Measurements from ENCODE around the gene PDE6A.

The PDE6A gene

DNA sequence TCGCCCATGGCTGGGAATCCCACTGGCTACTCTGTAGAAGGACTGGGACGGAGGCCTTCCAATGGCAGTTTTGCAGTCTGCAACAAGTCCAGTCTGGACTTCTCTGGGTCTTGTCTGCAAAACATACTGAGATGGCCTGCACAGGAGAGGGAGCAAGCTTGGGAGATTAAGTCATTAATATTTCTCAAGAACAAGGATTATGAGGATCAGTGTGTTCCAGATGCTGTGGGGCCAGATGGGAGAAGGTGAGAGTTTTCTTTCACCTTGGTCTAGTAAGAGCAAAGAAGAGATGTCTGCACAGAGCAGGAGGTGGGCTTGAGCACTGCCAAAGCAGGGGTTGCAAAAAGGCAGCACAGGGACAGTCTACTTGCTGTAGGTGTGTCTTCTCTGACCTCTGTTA is at the start of gene PDE6A:
PDE6A (minus strand) TSS at position 128 of the 400 bp plus-strand sequence; CDS start at position 8, 120 bp downstream.
- no peak for DNase-seq

DNA sequence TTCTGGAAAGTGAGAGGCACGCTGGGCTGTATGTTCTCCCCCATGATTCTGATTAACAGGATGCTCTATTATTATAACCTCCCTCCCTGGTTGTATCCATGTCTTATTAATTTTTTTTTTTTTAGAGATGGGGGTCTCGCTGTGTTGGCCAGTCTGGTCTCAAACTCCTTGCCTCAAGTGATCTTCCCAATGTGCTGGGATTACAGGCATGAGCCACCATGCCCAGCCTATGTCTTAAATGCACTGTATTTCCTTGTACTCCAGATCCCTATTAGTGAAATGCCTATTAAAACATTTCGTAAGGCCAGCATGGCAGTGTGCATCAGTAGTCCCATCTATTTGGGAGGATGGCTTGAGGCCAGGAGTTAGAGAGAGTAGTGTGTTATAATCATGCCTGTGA is 48.9 kb upstream of the PDE6A start:
- DNase-seq, result no peak

DNA sequence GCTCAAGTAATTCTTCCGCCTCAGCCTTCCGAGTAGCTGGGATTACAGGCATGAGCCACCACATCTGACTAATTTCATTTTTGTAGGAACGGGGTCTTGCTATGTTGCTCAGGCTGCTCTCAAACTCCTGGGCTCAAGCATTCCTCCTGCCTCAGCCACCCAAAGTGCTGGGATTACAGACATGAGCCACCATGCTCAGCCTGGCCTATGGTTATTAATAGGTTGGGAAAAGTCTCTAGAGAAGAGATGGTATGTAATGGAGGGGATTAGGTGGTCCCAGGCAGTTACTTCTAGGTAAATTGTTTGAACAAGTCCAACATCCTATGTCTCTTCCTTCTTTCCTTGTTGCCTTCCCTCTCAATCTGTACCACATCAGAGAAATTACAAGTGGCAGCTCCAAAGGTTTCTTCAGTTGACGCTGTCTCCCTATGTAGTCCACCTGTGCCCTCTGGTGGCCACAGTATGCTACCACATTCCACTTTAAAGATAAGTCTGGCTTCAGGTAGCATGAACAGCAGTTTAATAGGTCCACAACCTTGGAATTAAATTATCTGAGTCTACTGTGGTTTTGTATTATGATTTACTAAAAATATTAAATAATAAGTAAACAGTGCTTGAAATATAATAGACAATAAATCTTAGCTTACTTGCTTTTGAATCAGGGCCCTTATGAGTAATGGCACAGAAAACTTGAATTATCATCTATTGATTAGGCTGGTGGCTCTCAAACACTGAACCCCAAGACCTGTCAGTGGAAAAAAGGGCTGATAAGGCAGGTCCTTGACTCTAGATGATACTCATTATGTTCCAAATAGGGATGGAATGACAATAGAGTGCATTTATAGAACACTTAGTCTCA is 46.2 kb upstream of the PDE6A start:
- DNase-seq, result peak; percentile 39

DNA sequence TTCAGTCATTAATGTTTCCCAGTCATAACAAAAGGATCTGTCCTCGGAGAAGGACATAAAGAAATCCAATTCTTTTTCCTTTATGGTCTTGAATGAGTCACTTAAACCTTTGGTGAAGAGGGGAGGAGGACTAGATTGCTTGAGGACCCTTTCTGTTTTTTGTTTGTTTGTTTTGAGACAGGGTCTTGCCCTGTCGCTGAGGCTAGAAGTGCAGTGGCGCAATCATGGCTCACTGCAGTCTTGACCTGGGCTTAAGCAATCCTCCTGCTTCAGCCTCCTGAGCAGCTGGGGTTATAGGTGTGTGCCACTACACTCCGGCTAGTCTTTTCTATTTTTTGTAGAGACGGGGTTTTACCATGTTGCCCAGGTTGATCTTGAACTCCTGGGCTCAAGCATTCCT is 43.5 kb upstream of the PDE6A start:
- DNase-seq, result no peak

DNA sequence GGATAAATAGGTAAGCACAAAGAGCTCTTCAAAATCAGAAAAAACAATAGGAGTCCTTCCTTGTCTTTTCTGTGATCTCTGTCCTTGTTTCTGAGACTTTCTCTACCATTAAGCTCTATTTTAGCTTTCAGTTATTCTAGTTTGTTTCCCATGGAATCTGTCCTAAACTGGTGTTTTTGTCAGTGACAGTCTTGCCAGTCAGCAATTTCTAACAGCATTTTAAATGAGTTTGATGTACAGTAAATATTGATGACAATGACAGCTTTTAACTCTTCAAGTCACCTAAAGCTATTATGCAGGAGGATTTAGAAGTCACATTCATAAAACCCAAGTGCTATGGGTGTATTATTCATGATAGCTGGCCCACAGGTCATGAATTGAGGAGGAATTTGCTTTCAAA is 37.9 kb upstream of the PDE6A start:
- no peak for DNase-seq

DNA sequence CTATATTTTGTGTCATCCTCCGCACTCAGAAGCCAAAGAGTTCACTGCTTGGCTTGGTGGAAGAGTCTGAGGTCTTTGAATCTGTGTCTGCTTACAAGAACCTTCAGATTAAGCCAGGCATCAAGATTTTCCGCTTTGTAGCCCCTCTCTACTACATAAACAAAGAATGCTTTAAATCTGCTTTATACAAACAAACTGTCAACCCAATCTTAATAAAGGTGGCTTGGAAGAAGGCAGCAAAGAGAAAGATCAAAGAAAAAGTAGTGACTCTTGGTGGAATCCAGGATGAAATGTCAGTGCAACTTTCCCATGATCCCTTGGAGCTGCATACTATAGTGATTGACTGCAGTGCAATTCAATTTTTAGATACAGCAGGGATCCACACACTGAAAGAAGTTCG is 36.6 kb upstream of the PDE6A start:
- no peak for DNase-seq

DNA sequence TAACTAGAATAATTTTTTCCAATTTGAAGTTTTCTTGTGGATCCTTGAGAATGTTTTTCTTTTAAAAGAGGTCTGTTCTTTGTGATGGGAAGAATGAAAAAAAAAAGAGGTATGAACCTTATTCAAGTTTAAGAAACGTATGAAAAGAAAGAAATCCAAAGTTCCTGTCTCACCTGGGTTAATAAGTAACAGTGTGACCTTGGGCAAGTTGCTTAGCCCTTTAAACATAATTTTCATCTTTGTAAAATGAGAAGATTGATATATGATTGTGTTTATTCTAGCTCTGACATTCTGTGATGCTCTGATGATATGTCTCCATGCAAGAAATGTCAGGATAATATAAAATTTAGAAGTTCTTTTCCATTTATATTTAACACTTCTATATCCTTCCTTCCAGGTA is 35.3 kb upstream of the PDE6A start:
- DNase-seq, result no peak

DNA sequence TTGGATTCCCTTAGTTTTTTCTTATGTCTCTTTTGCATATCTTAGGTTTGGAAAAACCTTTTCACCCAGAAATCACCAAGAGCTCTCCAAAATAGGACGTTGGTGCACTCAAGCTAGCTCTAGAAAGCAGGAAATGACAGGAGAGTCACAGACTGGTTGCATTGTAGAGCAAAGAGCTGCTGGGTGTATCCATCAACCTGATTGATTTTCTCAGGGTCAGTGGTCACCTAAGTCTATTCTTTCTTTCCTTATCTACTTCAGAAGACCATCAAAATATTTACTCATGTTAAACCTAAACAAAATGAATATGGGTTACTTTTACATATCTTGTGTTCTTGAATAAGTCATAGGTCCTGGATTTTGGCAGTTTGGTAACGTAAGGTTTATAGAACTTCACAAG is 30.8 kb upstream of the PDE6A start:
- DNase-seq, result no peak

DNA sequence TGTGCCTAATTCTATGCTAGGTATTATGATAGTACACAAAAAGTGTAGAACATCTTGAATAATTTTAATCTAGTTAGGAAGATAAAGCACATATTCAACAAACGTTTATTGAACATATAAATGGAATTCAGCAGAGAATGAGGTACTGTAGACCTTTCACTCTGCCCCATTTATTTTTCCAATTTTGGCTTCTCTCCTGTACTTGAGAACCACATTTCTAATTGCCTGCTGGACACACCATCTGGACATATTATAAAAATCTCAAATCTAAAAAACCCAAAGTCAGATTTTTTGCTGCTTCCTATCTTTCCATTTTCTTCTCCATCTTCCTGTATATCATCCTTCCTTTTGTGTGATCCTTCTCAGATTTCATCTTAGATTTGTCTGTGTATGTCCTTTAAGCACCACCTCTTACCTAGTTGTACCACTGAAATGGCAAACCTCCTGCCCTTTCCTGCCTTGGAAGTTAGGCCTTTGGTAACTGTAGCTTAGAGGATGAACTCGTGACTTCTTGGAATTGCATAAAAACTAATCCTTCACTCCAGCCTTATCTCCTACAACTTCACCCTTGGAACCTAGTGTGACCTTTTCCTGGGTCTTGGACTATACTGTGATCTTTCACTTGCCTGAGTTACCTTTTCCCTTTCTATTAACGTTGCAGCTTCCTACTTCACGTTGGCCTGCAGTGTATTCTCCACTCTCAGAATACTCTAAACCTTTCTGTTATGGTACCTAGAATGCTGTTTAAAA is 24.8 kb upstream of the PDE6A start:
- DNase-seq, result no peak

DNA sequence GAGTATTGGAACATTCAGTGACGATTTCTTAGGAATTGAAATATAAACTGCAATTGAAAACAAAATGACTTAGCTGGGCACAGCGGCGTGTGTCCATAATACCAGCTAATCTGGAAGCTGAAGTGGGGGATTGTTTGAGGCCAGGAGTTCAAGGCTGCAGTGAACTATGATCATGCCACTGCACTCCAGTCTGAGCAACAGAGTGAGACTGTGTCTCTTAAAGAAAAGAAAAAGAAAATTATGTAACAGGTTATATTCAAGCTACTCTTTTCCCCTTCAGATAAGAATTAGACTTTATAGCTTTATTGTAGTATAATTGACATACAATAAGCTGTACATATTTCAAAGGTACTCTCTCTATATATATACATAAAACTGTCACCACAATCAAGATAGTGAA is 22.4 kb upstream of the PDE6A start:
- no peak for DNase-seq

DNA sequence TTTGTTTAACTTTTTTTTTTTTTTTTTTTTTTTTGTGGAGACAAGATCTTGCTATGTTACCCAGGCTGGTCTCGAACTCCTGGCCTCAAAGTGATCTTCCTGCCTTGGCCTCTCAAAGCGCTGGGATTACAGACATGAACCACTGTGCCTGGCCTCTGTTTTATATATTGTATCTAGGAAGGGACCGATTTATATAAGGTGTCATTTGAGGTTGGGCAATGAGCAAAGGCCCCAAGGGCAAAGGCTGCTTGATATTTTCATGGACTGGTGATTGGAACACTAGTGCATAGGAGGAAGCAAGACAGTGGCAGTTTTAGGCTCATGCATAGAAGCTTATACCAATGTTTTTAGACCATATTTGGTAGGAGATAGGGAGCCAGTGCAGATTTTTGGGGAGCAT is 19.1 kb upstream of the PDE6A start:
- DNase-seq, result no peak

DNA sequence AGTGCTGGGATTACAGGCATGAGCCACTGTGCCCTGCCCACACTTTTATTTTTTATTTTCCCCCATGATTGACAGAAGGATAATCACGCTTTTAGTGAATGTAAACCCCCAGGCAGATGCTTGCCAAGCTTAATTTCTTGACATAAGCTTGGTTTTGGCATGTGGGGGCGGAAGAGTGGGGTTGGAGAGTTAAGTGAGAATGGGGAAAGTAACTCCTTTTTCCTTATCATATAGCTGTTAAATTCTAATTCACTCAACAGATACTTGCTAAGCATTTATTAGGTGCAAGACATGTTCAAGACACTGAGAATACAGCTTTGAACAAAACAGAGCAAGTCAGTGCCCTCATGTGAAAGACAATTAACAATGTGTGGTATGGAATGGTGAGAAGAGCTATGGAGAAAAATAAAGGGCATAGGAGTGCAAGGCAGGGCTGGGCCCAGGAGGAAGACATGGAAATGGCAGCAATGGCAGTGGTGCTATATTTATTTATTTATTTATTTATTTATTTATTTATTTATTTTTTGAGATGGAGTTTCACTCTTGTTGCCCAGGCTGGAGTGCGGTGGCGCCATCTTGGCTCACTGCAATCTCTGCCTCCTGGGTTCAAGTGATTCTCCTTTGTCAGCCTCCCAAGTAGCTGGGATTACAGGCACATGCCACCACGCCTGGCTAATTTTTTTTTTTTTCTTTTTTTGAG is 18.2 kb upstream of the PDE6A start:
- DNase-seq, result no peak

DNA sequence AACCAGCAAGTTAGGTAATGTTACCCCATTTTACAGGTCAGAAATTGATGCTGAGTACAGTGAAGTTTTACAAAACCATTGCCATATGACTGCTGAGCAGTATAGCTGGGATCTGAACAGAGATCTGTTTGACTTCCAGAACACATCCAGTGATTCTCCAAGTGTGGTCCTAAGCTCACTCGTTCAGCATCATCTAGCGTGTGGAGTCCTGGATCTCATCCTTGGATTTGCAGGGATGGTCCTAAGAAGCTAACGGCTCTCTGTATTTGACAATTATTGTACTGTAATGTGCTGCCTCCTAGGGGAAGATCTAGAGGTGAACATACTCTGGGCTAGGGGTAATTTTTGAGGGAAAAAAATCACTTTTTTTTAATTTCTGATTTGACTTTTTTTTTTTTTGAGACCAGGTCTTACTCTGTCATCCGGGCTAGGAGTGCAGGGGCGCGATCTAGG is 17.4 kb upstream of the PDE6A start:
- DNase-seq, result no peak

DNA sequence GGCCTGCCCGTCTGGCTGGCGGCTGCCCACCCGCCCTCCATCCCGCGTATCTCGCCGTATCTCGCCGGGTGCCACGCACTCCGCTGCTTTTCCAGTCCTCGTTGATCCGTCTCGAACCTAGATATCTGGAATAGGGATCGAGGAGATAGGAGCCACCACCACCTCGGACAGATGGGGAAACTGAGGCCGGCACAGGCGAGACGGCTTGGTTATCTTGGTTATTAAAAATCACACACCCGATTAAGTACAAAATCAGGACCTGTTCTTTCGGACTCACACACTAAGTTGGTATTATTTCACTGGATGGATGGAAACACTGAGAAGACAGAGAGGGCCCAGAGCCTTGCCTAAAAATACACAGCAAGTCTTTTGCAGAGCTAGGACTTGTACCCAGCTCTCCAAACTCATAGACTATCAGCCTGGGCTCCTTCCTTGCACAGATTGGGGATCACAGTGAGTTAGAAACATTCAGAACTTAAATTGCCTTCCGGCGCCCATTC is 16.6 kb upstream of the PDE6A start:
- no peak for DNase-seq

DNA sequence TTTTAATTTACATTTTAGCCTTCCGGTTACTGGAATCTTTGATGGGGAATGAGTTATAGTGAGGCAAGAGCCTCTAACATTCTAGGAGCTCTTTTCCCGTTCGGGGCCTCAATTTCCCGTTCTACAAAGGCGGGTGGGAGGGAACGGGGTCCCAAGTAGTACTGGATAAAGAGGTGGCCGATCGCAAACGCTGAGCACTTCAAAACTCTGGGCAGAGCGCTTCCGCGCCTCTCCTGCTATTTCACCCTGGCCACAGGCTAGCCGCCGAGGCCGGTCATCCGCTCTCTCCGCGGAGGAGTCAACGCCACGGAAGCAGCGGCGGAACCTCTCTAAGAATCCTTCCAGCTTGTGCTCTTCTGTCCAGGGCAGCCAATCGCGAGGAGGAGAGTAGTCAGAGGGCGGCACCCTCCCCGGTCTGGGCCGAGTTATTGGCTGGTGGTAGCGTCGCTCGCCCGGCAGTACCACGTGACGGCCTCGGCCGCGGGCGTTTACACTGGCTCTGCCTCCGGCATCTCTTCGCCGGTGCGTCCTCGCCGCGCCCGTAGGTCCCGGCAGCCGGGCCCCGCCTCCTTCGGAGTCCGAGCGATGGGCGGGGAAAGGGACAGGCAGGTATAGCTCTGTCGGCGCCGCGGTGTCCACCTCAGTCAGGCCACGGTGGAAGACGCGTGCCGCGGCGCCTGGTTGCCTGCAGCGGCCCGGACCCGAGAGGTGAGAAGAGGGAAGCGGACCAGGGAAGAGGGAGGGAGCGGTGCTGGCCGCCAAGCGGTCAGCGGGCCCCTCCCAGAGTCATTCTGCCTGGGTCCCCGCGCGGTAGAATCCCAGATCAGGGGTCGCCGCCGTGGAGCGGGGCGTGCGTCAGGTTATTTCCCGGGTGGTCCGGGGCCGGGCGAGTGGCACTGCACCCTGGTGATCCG is 15.9 kb upstream of the PDE6A start, which contains the start of gene SLC26A2:
SLC26A2 (plus strand) TSS at position 487 of the 914 bp plus-strand sequence. CDS start 16,895 bp downstream, outside the sequence.
- DNase-seq, result peak; percentile 90

DNA sequence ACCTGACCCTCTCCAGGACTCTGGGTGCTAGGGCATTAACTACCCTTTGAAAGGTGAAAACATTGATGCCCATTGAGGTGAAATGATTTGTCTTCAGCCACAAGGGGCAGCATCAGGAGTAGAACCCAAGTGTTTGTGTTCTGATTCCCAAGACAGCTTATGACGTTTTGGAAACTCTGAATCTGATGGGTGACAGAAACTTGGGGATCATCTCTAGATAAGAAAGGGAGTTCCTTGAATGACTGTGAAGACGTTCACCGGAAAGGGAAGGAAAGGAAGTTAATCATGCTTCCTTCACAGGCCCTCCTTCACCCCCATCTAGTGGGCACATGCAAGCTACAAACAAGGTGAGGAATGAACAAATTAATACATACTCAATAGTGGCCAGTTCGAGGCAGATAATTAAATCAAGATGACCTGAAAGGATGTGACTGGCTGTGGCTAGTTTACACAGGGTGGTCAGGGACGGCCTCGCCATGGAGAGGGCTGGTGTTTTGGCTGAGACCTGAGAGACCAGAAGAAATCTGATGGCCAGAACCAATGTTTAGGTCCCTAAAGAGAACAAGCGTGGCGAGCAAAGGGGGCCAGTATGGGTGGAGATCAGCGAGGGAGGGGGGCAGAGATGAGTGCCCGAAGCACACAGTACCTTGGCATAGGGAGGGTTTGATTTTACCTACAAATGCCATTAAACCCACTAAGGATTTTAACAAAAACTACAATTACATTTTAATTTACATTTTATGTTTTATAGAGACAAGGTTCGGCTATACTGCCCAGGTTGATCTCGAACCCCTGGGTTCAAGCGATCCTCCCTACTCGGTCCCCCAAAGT is 15.0 kb upstream of the PDE6A start:
- no peak for DNase-seq

DNA sequence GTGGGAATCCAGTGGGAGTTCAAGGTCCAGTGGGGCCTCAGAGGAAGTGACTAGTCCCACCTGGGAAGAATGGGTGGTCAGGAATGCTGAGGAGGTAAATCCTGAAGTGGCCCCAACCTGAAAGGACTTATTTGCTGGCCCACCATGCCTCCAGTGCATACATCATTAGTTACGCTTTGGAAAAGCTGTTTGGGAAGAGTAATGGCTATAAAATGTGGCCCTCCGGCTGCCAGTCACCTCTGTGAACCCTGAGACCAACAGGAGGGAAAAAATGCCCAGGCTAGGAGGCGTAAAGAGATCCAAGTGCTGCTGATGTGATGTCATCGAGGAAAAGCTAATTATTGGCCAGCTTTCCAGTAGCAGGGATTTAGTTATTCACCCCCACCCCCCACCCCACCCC is 13.3 kb upstream of the PDE6A start:
- no peak for DNase-seq

DNA sequence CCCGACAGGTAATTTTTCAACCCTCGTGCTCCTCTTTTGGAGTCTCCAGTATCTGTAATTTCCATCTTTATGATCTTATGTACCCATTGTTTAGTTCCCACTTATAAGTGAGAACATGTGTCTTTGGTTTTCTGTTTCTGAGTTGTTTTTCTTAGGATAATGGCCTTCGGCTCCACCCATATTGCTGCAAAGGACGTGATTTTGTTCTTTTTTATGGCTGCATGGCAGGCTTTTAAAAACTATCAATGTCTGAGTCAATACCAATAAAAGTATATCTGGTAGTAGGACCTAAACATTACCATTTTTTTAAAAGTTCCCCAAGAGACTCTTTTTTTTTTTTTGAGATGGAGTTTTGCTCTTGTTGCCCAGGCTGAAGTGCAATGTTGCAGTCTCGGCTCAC is 12.1 kb upstream of the PDE6A start:
- no peak for DNase-seq

DNA sequence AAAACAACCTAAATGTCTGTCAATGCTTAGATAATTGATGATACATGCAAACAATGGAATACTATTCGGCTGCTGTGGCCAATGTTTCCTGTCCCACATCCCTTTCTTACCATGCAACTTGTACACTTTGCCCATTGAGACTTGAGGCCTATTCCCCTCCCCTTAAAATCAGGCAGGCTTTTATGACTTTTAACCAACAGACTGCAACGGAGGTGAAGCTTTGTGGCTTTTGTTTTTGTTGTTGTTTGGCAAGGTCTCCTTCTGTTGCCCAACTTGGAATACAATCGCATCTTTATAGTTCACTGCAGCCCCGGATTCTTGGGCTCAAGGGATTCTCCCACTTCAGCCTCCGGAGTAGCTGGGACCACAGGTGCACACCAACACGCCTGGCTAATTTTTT is 10.2 kb upstream of the PDE6A start:
- DNase-seq, result no peak

DNA sequence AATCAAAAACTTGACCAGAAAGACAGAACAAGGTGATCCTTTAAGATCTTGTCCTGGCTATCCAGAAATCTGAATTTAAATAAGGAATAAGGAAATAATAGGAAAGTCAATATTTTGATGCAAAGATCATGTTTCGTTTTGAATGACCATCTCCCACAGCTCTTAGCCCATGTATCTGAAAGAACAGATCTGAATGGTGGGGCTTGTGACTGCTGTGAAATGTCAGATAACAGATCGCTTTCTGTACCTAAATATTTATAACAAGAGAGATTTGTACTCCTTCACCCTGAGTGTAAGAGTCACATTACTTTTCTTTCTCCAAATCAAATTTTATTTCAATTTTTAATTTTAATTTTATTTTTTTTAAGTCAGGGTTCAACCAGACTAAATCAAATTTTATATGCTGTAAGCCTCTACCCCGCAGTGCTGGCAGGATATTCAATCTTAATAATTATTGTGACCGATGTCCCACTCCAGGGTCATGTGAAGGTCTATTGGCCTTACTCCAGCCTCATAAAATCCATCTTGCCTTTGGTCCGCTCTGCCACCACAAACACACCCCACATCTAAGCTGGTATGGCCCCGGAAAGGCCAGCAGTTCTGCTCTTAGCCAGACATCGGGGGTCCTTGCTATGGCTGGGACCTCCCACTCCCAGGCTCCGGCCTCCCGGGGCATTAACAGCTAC is 9.0 kb upstream of the PDE6A start:
- DNase-seq, result no peak

All from DMS153 (cell line).